ENCODE measurements around the gene ADAMTS2. TPM values are rescaled to one million over a fixed set of nuclear protein-coding genes. Genes with fewer than 3 reads are reported as not detected.
A peak's percentile ranks its signal among the peaks of the same experiment; 100 is the strongest.

ADAMTS2 gene
- total RNA-seq, 1 donor from 2014 or later = 7.7 TPM

- Mint-ChIP-seq H3K27me3 (peaks cover 5% of the 10 kb centered on the region), H3K4me3 (no peak overlapping the region), H3K27ac (no peak overlapping the region), H3K36me3 (no peaks in the 10 kb centered on the region), H3K9me3 (no peaks in the 10 kb centered on the region), H3K4me1 (ENCODE audit: unreplicated experiment) (peaks cover 18% of the 10 kb centered on the region)
- no peak for DNase-seq (ENCODE audit: extremely low spot score, unreplicated experiment)
- TF ChIP-seq CTCF (conservative IDR thresholded peaks at IDR 0.05) = peak; percentile 37
These were observed 68.3 kb downstream of the ADAMTS2 start for GRCh38 chr5:179276838-179277395.

- Mint-ChIP-seq H3K4me1 (ENCODE audit: unreplicated experiment) (peaks cover 18% of the 10 kb centered on the region), H3K27me3 (peaks cover 5% of the 10 kb centered on the region), H3K36me3 (no peaks in the 10 kb centered on the region), H3K27ac (no peak overlapping the region), H3K9me3 (no peaks in the 10 kb centered on the region), H3K4me3 (no peak overlapping the region)
- no peak for DNase-seq (ENCODE audit: extremely low spot score, unreplicated experiment)
- TF ChIP-seq CTCF (conservative IDR thresholded peaks at IDR 0.05) = no peak
These were observed 69.1 kb downstream of the ADAMTS2 start for GRCh38 chr5:179275941-179276837.

GRCh38 chr5:179275381-179275878 lies 69.8 kb downstream of the ADAMTS2 start:
- no peak for TF ChIP-seq CTCF (conservative IDR thresholded peaks at IDR 0.05)
- Mint-ChIP-seq H3K36me3 (no peaks in the 10 kb centered on the region), H3K4me3 (no peak overlapping the region), H3K9me3 (no peaks in the 10 kb centered on the region), H3K27me3 (peaks cover 5% of the 10 kb centered on the region), H3K27ac (no peak overlapping the region), H3K4me1 (ENCODE audit: unreplicated experiment) (peaks cover 18% of the 10 kb centered on the region)
- DNase-seq (ENCODE audit: extremely low spot score, unreplicated experiment) = no peak

- peaks cover 5% of the 10 kb centered on the region for H3K27me3 Mint-ChIP-seq
- no peaks in the 10 kb centered on the region for H3K9me3 Mint-ChIP-seq
- no peak for DNase-seq (ENCODE audit: extremely low spot score, unreplicated experiment)
- no peak overlapping the region for H3K4me3 Mint-ChIP-seq
- peaks cover 18% of the 10 kb centered on the region for H3K4me1 Mint-ChIP-seq (ENCODE audit: unreplicated experiment)
- TF ChIP-seq CTCF (conservative IDR thresholded peaks at IDR 0.05) = no peak
- H3K36me3 Mint-ChIP-seq = no peaks in the 10 kb centered on the region
- H3K27ac Mint-ChIP-seq = no peak overlapping the region
These were observed 70.6 kb downstream of the ADAMTS2 start for GRCh38 chr5:179274321-179275315.

- TF ChIP-seq CTCF (conservative IDR thresholded peaks at IDR 0.05) = no peak
- Mint-ChIP-seq H3K27me3 (peaks cover under 1% of the 10 kb centered on the region), H3K36me3 (no peaks in the 10 kb centered on the region), H3K4me1 (ENCODE audit: unreplicated experiment) (peaks cover 15% of the 10 kb centered on the region), H3K9me3 (no peaks in the 10 kb centered on the region), H3K4me3 (no peak overlapping the region), H3K27ac (no peak overlapping the region)
- no peak for DNase-seq (ENCODE audit: extremely low spot score, unreplicated experiment)
These were observed 71.7 kb downstream of the ADAMTS2 start for GRCh38 chr5:179273441-179274145.
